ENCODE results near the gene H6PD.
A peak's percentile ranks its signal among the peaks of the same experiment; 100 is the strongest.

The H6PD gene

DNA sequence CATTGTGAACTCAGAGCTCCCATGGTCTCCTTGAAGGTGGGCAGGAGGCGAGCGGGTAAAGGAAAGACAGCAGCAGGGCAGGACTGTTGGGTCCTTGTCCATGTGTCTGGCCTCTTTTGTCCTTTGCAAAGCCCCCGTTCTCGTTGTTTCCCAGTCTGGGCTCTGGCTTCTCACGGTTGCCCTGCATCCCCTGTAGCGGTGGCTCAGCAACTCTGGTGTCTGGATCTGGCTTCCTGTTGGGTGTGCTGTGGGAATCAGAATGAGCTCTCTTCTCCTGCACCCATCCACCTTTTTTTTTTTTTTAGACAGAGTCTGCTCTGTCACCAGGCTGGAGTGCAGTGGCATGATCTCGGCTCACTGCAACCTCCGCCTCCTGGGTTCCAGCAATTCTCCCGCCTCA lies 11.1 kb downstream of the H6PD start:
- no peak for TF ChIP-seq POLR2AphosphoS5 (IDR thresholded peaks at IDR 0.05; ENCODE audit: low read depth, low read length)
- TF ChIP-seq POU2F2 (IDR thresholded peaks at IDR 0.05; ENCODE audit: low read depth, low read length): no peak
- no peak for TF ChIP-seq SPI1 (IDR thresholded peaks at IDR 0.05; ENCODE audit: low read depth, low read length)
- no peak for TF ChIP-seq TAF1 (IDR thresholded peaks at IDR 0.05; ENCODE audit: low read depth, low read length)
- no peak for TF ChIP-seq PAX5 (IDR thresholded peaks at IDR 0.05; ENCODE audit: insufficient read depth, low read length, severe bottlenecking)
- TF ChIP-seq POLR2A (IDR thresholded peaks at IDR 0.05; ENCODE audit: low read depth, low read length): no peak
- FAIRE-seq: no peak

DNA sequence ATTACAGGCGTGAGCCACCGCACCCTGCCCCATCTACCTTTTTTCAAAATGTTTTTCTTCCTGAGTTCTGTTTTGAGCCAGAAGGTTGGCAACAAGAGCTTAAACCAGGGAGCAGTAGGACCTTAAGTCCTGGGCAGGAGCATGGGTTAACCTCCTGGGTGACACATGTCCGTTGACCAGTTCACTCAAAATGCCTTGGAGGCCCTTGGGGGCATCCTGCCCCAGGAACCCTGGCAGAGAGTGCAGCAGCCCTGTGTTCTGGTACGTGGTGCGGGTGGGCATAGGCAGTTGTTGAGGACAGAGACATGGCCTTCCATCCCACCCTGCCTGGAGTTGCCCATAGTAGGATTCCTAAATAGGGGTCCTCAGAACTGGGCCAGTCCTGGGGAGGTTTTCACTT lies 11.6 kb downstream of the H6PD start:
- TF ChIP-seq TAF1 (IDR thresholded peaks at IDR 0.05; ENCODE audit: low read depth, low read length): no peak
- no peak for TF ChIP-seq SPI1 (IDR thresholded peaks at IDR 0.05; ENCODE audit: low read depth, low read length)
- TF ChIP-seq POLR2A (IDR thresholded peaks at IDR 0.05; ENCODE audit: low read depth, low read length): no peak
- TF ChIP-seq POU2F2 (IDR thresholded peaks at IDR 0.05; ENCODE audit: low read depth, low read length): no peak
- no peak for TF ChIP-seq PAX5 (IDR thresholded peaks at IDR 0.05; ENCODE audit: insufficient read depth, low read length, severe bottlenecking)
- TF ChIP-seq POLR2AphosphoS5 (IDR thresholded peaks at IDR 0.05; ENCODE audit: low read depth, low read length): no peak
- DNase-seq (ENCODE audit: insufficient read length, low spot score): no peak
- FAIRE-seq: no peak

More for the DNA sequence above, 11.1 kb downstream of the H6PD start:
- no peak for DNase-seq (ENCODE audit: insufficient read length, low spot score)

DNA sequence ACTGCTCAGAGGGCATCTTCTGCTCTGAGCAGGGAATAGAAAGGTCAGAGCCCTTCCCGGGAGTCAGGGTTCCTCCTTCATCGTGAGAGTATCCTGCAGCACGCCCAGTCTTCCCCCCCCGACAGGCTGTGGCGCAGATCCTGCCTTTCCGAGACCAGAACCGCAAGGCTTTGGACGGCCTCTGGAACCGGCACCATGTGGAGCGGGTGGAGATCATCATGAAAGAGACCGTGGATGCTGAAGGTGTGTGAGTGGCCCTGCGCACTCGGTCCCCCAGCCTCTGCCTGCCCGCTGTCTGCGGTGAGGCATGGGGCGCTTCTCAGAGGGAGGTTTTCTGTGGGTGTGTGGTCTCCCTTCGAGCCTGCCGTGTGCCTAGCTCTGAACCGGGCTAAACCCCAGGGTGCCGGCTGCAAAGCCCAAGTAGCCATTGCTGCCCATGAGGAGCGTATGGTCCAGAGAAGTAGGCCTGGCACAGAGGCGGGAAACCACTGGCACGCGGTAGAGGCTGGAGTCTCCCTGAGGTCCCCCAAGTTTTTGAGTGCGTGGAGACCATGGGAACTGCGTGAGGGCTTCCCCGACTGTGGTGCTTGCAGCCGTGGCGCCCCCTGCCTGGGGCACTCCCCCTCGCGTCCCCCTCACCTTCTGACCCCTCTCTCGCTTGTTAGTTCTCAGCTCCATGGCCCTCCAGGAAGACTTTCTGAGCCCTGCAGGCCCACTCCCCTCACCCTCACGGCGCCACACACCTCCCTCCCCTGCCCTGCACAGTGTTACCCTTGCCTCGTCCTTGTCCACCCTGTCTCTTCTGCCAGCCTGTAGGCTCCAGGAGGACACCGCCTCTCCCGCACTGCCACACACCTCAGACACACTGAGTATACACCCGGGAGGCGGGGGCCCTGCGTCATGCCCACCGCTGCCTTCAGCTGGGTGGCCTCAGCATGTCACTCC lies 12.5 kb downstream of the H6PD start:
- FAIRE-seq: no peak
- TF ChIP-seq SPI1 (IDR thresholded peaks at IDR 0.05; ENCODE audit: low read depth, low read length) (no peak), PAX5 (IDR thresholded peaks at IDR 0.05; ENCODE audit: insufficient read depth, low read length, severe bottlenecking) (no peak), TAF1 (IDR thresholded peaks at IDR 0.05; ENCODE audit: low read depth, low read length) (no peak), POLR2AphosphoS5 (IDR thresholded peaks at IDR 0.05; ENCODE audit: low read depth, low read length) (no peak), POLR2A (IDR thresholded peaks at IDR 0.05; ENCODE audit: low read depth, low read length) (no peak), POU2F2 (IDR thresholded peaks at IDR 0.05; ENCODE audit: low read depth, low read length) (no peak)
- DNase-seq (ENCODE audit: insufficient read length, low spot score): no peak

DNA sequence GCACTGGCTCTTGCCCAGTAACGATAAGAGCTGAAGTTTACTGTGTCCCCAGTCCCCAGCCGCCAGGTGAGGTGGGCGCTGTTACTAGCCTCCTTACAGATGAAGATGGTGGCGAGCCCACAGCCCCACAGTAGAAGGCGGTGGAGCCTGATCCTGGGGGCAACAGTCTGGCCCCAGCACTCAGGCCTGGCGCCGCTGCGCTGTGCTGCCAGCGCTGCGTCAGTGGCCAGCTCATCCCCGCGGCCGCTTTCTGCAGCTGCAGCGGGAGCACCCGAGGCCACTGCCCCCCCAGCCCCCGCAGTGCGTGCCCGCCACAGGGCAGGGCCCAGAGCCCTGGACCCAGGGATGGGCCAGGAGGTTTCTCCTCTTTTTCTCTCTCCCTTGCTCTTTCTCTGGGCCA lies 13.3 kb downstream of the H6PD start:
- FAIRE-seq (no peak), DNase-seq (ENCODE audit: insufficient read length, low spot score) (no peak)
- TF ChIP-seq SPI1 (IDR thresholded peaks at IDR 0.05; ENCODE audit: low read depth, low read length): no peak
- TF ChIP-seq POLR2A (IDR thresholded peaks at IDR 0.05; ENCODE audit: low read depth, low read length): no peak
- no peak for TF ChIP-seq PAX5 (IDR thresholded peaks at IDR 0.05; ENCODE audit: insufficient read depth, low read length, severe bottlenecking)
- TF ChIP-seq POLR2AphosphoS5 (IDR thresholded peaks at IDR 0.05; ENCODE audit: low read depth, low read length): no peak
- TF ChIP-seq POU2F2 (IDR thresholded peaks at IDR 0.05; ENCODE audit: low read depth, low read length): no peak
- no peak for TF ChIP-seq TAF1 (IDR thresholded peaks at IDR 0.05; ENCODE audit: low read depth, low read length)

DNA sequence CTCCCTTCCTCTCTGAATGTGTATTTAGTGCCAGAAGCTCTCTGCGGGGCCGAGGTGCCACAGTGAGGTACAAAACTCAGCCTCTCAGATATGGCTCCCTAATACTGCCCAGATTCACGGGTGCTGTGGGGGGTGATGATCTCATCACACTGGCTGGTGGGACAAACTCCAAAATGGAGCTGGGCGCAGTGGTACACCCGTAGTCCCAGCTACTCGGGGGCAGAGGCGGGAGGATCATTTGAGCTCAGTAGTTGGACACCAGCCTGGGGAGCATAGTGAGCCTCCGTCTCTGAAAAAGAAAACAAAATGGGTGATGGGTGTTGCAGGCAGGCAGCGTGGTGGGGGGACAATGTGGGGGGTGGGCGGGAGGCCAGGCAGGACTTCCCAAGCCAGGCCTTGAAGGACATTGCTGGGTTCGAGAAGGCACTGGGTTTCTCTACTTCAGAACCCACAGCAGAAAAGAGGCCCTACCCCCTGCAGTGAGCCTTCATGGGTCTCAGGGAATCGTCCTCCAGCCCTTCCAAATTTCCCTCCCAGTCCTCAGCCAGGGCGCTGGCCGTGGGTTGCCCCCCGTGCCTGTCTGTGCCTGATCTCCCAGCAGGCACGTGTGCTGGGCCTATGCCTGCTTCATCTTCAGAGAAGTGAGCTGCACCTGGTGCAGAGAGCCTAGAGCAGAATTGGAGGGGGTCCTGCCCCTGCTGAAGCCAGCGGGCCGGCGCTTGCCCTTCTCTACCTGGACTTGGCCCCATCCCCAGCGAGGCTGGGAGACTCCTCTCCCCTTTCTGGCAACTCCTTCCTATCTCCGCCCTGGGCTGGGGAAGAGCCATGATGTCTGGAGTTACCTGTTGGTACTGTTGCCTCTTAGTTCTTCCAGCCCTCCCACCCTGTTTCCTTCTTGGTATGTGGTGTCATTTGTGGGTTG lies 14.0 kb downstream of the H6PD start:
- DNase-seq (ENCODE audit: insufficient read length, low spot score): no peak
- TF ChIP-seq TAF1 (IDR thresholded peaks at IDR 0.05; ENCODE audit: low read depth, low read length) (no peak), POLR2A (IDR thresholded peaks at IDR 0.05; ENCODE audit: low read depth, low read length) (no peak), SPI1 (IDR thresholded peaks at IDR 0.05; ENCODE audit: low read depth, low read length) (no peak), PAX5 (IDR thresholded peaks at IDR 0.05; ENCODE audit: insufficient read depth, low read length, severe bottlenecking) (no peak), POU2F2 (IDR thresholded peaks at IDR 0.05; ENCODE audit: low read depth, low read length) (no peak), POLR2AphosphoS5 (IDR thresholded peaks at IDR 0.05; ENCODE audit: low read depth, low read length) (no peak)
- no peak for FAIRE-seq

DNA sequence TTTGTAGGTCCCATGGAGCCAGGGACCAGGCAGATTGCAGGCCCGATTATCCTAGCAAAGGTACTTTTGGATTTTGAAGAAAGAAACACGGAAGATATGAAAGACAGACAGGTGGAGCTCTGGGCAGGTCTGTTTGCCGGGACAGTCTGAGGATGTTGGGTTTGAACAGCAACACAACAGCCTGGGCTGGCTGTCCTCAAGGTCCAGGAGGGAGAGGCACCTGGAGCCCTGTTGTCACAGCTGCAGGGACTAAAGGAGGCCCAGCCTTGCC lies 14.6 kb downstream of the H6PD start:
- no peak for TF ChIP-seq TAF1 (IDR thresholded peaks at IDR 0.05; ENCODE audit: low read depth, low read length)
- no peak for TF ChIP-seq POLR2AphosphoS5 (IDR thresholded peaks at IDR 0.05; ENCODE audit: low read depth, low read length)
- TF ChIP-seq SPI1 (IDR thresholded peaks at IDR 0.05; ENCODE audit: low read depth, low read length): no peak
- no peak for TF ChIP-seq PAX5 (IDR thresholded peaks at IDR 0.05; ENCODE audit: insufficient read depth, low read length, severe bottlenecking)
- no peak for TF ChIP-seq POU2F2 (IDR thresholded peaks at IDR 0.05; ENCODE audit: low read depth, low read length)
- no peak for TF ChIP-seq POLR2A (IDR thresholded peaks at IDR 0.05; ENCODE audit: low read depth, low read length)
- DNase-seq (ENCODE audit: insufficient read length, low spot score) (no peak), FAIRE-seq (no peak)

DNA sequence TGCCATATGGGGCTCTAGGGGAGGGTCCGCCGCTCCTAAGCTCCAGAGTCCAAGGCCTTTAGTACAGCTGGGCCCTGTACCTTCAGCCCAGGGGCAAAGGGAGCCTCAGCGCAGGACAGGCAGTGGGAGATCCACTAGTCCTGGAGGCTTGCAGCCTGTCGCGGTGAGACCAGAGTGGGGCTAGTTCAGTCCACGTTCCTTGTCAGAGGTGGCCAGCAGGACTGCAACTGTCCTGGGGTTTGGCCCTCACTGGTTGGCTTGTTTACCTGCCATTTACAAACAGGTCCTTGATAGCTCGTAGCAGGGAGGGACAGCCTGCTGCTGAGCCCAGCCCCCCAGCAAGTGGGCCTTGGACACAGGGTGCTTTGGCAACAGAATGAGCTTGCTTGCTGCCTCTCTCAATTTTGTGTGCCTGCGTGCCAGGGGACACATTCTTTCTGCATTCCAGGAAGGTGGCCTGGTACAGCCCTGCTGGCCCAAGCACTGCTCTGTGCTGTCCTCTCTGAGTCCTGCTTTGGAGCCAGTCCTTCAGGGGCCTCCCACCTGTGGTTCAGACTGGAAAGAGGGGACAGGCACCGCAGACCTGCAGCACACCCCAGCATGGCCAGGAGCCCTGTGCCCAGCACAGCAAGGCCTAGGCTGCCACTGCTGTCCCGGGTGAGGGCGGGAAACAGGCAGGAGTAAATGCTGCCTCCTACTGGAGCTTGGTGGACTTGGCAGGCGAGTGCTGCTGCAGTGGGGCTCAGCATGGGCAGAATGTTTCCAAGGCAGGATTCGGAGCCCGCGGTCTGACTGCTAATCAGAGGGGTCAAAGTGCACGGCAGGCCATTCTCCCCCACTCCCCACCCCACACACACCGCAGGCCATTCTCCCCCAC lies 15.2 kb downstream of the H6PD start:
- no peak for TF ChIP-seq POU2F2 (IDR thresholded peaks at IDR 0.05; ENCODE audit: low read depth, low read length)
- DNase-seq (ENCODE audit: insufficient read length, low spot score) (peak; percentile 72), FAIRE-seq (peak; percentile 56)

DNA sequence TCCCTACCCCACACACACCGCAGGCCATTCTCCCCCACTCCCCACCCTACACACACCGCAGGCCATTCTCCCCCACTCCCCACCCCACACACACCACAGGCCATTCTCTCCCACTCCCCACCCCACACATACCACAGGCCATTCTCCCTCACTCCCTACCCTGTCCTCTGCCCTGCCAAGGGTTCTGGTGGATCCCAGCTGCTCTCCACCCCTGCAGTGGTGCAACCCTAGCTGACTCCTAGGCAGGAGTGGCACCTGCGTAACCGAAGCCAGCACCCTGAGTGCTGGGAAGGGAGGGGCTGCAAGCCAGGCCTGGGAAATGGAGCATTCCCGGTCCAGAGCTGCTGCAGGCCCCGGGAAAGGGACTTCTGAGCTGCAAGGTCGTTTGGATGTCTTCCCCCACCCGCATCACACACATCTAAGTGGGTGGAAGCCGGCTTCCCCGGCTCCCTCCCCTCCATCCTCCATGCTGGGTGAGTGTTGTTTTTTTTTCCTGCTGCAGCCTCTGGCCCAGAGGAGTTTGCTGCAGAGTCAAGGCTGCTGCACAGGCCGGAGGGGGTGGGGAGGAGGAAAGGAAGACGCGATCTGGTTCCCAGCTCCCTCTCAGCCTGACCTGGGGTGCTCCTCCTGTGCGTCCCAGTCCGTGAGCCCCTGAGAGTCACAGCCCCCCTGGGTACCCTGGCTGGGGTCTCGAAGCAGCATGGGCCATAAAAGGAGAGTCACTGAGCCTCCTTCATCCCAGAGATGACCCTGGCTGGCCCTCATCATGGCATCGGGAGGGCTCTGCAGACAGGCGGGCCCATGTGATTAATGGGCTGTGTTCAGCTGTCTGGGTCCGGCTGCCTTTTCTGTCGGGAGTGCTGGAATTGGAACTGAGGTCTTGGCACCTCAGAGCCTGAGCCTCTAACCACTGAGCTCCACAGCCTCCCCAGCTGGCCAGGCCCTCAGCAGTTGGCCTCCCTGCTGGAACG lies 16.1 kb downstream of the H6PD start:
- DNase-seq (ENCODE audit: insufficient read length, low spot score): no peak

More for the DNA sequence above, 16.1 kb downstream of the H6PD start:
- TF ChIP-seq POU2F2 (IDR thresholded peaks at IDR 0.05; ENCODE audit: low read depth, low read length): no peak
- TF ChIP-seq POLR2A (IDR thresholded peaks at IDR 0.05; ENCODE audit: low read depth, low read length): no peak
- no peak for TF ChIP-seq POLR2AphosphoS5 (IDR thresholded peaks at IDR 0.05; ENCODE audit: low read depth, low read length)
- no peak for TF ChIP-seq TAF1 (IDR thresholded peaks at IDR 0.05; ENCODE audit: low read depth, low read length)
- TF ChIP-seq PAX5 (IDR thresholded peaks at IDR 0.05; ENCODE audit: insufficient read depth, low read length, severe bottlenecking): no peak
- TF ChIP-seq SPI1 (IDR thresholded peaks at IDR 0.05; ENCODE audit: low read depth, low read length): no peak
- no peak for FAIRE-seq

Measured in GM12891 (cell line).